HL-60 (cell line): ENCODE results near the gene FSCN2.

Experiments
- DNase-seq, 2 experiments: peaks; one replicate each; pipeline ENCODE4 v3.0.0-alpha.2; 2010 to 2020; ENCODE audit warnings: low read depth in 1 of 2, low spot score in 1 of 2
- H3K27ac ChIP-seq: fragments of 250-450 bp; sonication (Bioruptor Pico); replicated peaks from 2 replicates; pipeline ENCODE4 v1.5.1; 2020; ENCODE audit warnings: mild to moderate bottlenecking, moderate library complexity
- H3K27me3 ChIP-seq: fragments of 250-450 bp; sonication (Bioruptor Pico); 2 replicates; pipeline ENCODE4 v1.5.1; 2021; ENCODE audit warnings: mild to moderate bottlenecking, moderate library complexity; ENCODE audit not compliant: insufficient read depth, poor library complexity, severe bottlenecking
- H3K4me3 ChIP-seq: replicated peaks from 2 replicates; pipeline ENCODE4 v1.5.1; 2011; ENCODE audit warnings: mild to moderate bottlenecking, control low read depth, low read length; ENCODE audit not compliant: insufficient read depth
- CTCF ChIP-seq: IDR thresholded peaks from one replicate; pipeline ENCODE4 v1.5.1; 2011; ENCODE audit warnings: low read length, control low read depth, inconsistent platforms; ENCODE audit not compliant: insufficient read depth
- GABPA ChIP-seq: IDR thresholded peaks from 2 replicates; pipeline ENCODE4 v1.6.1; 2012; ENCODE audit warnings: low read depth
- POLR2AphosphoS5 ChIP-seq: IDR thresholded peaks from 2 replicates; pipeline ENCODE4 v1.6.1; 2012; ENCODE audit warnings: low read depth
- REST ChIP-seq: IDR thresholded peaks from 2 replicates; pipeline ENCODE4 v1.6.1; 2012; ENCODE audit warnings: low read depth; ENCODE audit not compliant: insufficient replicate concordance
- SPI1 ChIP-seq: IDR thresholded peaks from 2 replicates; pipeline ENCODE4 v1.6.1; 2012; ENCODE audit warnings: low read depth, mild to moderate bottlenecking, borderline replicate concordance

FSCN2 gene

GRCh38 chr17:81535007-81535328 is 6.8 kb downstream of the FSCN2 start:
- Histone ChIP-seq H3K27ac (no peak overlapping the region), H3K27me3 (peaks cover 14% of the 10 kb centered on the region), H3K4me3 (no peak overlapping the region)
- TF ChIP-seq REST: no peak
- no peak for TF ChIP-seq SPI1
- no peak for TF ChIP-seq CTCF
- no peak for TF ChIP-seq POLR2AphosphoS5
- TF ChIP-seq GABPA: no peak
- DNase-seq: no peak

GRCh38 chr17:81535480-81536298 is 7.5 kb downstream of the FSCN2 start:
- no peak overlapping the region for H3K4me3 ChIP-seq
- no peak overlapping the region for H3K27ac ChIP-seq
- DNase-seq: no peak
- TF ChIP-seq REST (no peak), POLR2AphosphoS5 (no peak)
- peaks cover 14% of the 10 kb centered on the region for H3K27me3 ChIP-seq

GRCh38 chr17:81536299-81537290 is 8.4 kb downstream of the FSCN2 start:
- no peak for DNase-seq
- TF ChIP-seq CTCF (no peak), SPI1 (no peak), POLR2AphosphoS5 (no peak; the same call in 1 of the 2 replicates), REST (no peak), GABPA (no peak)
- no peak overlapping the region for H3K4me3 ChIP-seq
- no peak overlapping the region for H3K27ac ChIP-seq
- H3K27me3 ChIP-seq: peaks cover 14% of the 10 kb centered on the region
